DMS114 treated with DMSO at 0.1 percent for 48 hours (cell line): ENCODE measurements around the gene EFS.
"Not testable (repeated sequence)": the region's sequence is repeated elsewhere in the genome, so short reads cannot be mapped to it uniquely, and the experiment has no call there.

ENCODE experiments used
- DNase-seq: peaks from one replicate; lab custom pipeline; 2025; ENCODE audit not compliant: unreplicated experiment; lab: John Stamatoyannopoulos, UW

Gene EFS

GRCh38 chr14:23365036-23365731, at the start of gene EFS:
EFS (minus strand) TSS chr14:23365172; CDS start chr14:23365025, 147 bp downstream.
- DNase-seq, result no peak

DNA sequence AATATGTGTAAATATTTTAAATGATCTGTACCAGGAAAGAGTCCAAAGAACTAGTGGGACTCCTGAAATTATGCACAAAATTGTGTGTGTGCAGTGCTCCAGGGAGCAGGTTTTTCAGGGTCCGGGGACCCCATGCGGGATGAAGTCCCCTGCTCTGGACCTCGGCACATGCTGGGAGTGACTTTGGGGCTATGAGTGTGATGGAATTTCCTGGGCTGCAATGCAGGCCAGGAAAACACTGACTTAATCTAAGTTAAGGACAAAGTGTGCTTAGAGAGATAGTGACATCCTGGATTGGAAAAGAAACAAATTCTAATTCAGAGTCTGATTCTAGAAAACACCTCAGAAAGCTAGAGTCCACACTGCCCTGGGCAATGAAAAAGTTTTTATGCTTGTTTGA, 49.3 kb upstream of the EFS start:
- no peak for DNase-seq

- DNase-seq, result no peak
Observed at GRCh38 chr14:23413681-23414080, 48.7 kb upstream of the EFS start.

- no peak for DNase-seq
Observed at GRCh38 chr14:23411563-23412525, 46.9 kb upstream of the EFS start.

DNA sequence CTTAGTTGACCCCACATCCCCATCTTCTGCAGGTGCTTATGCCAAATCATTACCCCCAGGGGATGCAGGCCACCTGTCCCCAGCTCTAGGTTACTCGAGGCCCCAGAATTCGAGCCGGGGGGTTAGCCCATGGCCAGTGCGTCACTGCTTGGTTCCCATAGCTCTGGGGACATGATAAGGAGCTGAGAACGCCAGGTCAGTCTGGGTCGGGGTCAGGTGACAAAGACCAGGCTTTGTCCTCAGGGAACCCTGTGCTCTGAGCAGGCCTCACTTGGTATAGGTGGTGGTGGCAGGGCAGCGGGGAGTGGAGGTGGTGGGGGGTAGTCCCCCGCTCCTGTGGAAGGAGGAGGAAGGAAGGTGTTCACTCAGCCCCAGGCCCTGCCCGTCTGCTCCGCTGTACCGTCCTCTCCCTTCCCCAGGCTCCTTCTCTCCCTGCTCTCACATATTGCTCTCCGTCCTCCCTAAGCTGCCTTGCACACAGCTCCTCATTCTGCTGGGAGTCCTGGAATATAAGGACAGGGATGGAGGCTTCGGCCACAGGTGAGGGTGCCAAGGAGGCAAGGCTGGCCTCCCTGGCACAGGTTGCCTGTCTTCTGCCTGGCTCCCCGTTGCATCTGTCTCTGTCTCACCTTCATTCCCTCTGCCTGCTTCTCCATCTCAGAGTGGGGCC, 45.1 kb upstream of the EFS start:
- no peak for DNase-seq

DNA sequence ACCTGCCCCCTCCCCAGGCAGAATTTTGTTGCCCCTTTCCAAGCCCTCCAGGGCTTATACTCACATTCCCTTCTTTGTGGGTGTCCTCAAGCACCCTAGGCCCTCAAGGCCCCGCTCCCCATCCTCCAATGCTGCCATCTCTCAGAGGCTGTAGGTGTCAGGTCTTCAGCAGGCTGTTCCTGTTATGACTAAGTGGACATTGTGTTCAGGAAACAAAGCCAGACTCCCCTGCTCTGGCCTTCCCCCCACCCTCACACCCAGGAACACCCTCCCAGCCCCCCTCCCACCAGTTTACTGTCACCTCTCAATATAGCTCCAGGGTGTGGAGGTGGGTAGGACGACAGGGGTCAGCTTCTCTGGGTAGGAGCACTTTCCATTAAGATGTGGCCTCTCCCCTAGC, 44.5 kb upstream of the EFS start:
- no peak for DNase-seq

DNA sequence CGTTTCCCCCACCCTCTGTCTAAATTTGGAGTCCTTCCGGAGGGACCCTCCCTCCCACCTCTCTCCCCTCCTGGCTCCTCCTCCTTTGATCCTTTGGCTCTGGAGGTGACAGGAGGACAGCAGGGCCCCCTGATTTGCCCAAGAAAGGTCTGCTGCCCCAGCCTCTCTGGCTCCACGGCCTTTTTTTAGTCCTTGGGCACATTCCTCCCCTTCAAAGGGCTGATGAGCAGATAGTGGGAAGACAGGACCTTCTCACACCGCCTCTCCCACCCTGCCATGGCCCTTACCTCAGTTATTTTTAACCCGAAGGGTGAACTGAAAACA, 43.3 kb upstream of the EFS start:
- no peak for DNase-seq

DNA sequence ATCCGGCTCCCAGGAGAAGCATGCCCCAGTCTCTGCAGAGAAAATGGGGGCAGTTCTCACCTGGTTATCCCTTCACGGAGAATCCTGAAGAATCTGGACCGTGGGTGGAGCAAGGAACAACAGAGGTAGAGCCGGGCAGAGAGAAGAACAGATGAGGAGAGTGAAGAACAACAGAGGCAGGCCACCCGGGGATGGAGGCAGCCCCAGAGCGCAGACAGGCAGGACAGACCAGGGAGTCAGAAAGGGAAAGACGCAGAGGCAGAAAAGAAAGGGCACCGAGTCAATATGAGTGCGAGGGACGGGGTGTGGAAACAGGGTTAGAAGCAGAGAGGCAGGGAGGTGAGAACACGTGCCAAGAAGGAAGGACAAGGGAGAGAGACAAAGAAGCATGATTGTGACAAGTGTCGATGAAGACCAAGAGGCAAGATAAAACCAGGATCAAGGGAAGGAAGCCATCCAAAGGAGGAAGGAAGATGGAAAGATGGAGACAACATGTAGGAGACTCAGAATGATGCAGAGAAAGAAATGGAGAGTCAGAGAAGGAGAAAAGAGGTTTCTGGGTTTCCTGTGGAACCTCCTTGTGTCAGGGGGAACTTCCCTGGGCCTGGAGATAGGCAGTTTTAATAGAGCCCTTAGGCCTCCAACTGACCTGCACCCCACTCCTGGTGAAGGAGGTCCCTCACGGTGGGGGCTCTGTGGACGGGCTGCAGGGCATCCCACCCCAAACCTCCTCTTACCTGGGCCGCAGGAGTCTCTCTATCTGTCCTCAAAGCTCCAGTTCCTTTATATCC, 42.7 kb upstream of the EFS start, which contains the start of gene MYH6:
MYH6 (minus strand) TSS at position 758 of the 791 bp plus-strand sequence. CDS start 1,050 bp downstream, outside the sequence.
- DNase-seq, result no peak

- DNase-seq, result no peak
Observed at GRCh38 chr14:23406725-23407355, 41.9 kb upstream of the EFS start.

- no peak for DNase-seq
Observed at GRCh38 chr14:23406244-23406643, 41.3 kb upstream of the EFS start.

DNA sequence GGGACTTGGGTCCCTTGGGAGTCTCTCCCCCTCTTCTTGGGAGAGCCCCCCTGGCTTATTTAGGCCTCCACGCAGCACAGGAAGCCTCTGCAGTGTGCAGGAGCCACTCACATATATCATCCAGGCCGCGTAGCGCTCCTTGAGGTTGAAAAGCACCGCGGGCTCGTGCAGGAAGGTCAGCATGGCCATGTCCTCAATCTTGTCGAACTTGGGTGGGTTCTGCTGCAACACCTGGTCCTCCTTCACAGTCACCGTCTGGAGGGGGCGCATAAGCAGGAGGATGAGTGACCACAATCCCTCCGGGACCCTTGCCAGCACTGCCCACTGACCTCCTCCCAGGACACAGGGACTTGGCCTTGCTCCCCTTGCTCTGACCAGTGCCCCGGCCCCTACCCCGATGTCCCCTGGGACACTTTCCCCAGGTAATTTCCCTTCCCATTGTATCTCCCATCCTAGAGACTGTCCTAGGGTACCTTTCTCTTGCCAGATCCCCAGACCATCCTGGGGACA, 40.6 kb upstream of the EFS start:
- DNase-seq, result no peak

DNA sequence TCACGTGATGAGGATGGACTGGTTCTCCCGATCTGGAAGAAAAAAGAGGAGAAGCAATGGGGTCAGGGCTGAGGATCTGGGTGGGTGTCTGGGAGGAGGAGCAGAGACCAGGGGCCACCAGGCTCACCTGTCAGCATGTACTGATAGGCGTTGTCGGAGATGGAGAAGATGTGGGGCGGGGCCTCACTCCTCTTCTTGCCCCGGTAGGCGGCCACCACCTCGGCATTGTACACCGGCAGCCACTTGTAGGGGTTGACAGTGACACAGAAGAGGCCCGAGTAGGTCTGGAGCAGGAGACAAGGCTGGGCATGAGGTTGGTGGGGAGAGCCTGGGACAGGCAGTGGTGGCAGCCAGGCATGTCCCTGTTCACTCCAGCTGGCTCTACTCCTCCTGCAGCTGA, 40.1 kb upstream of the EFS start:
- DNase-seq, result no peak

DNA sequence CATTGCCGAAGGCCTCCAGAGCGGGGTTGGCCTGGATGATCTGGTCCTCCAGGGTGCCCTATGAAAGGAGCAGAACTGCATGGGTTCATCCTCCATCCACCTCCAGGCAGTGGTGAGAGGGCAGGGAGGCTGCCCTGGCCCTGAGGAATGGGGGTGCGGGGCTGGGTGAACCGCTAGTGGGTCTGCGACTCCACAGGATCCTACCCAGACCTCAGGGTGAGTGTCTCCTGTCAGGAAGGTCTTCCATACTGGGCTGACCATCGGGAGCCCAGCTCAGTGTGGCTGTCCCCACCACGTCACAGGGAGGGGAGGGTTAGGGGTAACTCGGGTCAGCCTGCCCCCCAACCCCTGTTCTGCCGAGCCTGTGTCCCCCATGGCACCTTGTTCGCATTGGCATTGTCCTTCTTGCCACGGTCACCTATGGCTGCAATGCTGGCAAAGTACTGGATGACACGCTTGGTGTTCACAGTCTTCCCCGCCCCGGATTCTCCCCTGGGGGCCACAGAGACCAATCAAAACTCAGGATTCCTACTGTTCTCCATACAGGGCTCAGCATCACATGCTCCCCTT, 39.4 kb upstream of the EFS start:
- DNase-seq, result no peak

GRCh38 chr14:23403908-23404307, 38.9 kb upstream of the EFS start:
- no peak for DNase-seq

GRCh38 chr14:23403139-23403438, 38.1 kb upstream of the EFS start:
- DNase-seq, result no peak

- no peak for DNase-seq
Observed at GRCh38 chr14:23402296-23403138, 37.5 kb upstream of the EFS start.

GRCh38 chr14:23401291-23401690, 36.3 kb upstream of the EFS start:
- no peak for DNase-seq

DNA sequence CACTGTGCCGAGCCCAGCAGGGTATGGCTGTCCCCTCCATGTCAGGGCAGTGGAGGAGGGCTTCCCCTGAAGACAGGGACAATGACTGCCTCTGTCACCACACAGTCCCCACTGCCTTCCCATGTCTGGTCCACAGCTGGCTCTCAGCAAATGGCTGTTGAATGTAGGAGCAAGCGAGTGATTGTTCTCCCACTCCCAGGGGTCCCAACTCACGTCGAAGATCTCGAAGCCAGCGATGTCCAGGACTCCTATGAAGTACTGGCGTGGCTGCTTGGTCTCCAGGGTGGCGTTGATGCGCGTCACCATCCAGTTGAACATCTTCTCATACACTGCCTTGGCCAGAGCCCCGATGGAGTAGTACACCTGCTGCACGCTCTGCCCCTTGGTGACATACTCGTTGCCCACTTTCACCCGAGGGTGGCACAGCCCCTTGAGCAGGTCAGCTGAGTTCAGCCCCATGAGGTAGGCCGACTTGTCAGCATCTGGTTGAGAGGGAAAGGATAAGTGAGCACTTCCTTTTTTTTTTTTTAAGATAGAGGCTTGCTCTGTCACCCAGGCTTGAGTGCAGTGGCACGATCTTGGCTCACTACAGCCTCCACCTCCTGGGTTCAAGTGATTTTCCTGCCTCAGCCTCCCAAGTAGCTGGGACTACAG, 35.7 kb upstream of the EFS start:
- DNase-seq, result not testable (repeated sequence)

DNA sequence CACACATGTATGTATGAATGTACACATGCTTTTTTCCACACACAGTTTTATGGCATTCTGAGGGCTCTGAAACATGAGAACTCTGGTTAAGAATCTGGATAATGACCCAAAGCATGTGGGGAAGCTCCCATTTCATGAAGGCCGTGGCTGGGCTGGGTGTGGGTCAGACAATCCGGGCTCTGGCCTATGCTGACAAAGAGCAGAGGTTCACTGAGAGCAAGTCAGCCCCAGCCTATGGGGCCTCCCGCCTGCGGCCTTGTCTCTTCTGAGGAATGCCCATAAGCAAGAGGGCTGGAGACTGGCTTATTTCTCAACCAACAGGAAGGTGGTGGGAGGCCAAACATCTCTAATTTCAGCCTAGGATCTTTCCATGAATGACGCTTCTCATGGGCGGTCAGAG, 34.6 kb upstream of the EFS start:
- DNase-seq, result no peak
